ENCODE data around the gene TMEM106A. TPM values are rescaled to one million over a fixed set of nuclear protein-coding genes. Genes with fewer than 3 reads are reported as not detected.

TMEM106A gene
- total and polyA plus RNA-seq, 4 donors = 2.3 to 6.9 (median 4.2) TPM

Small RNA genes within 50 kb of the gene (small RNA-seq; reads per million reads assigned to genes)
- gene AC060780.2 (ENCODE audit: low replicate concordance) (not detected), gene AC060780.3 (ENCODE audit: low replicate concordance) (not detected), gene RF00004 (ENCODE audit: low replicate concordance) (not detected), gene RNU2-1 (ENCODE audit: low replicate concordance) (not detected)

Other genes starting within 250 kb of the TMEM106A start
- 10 to 100 TPM; 20.8 to 34.6 TPM for gene AARSD1, start 247.4 kb upstream of the TMEM106A start, total RNA-seq
- 10 to 100 TPM; 69.2 to 91.2 TPM for gene AARSD1, start 247.4 kb upstream of the TMEM106A start, polyA plus RNA-seq (ENCODE audit: insufficient read length in 2 of 2)
- 1 to 10 TPM; 1.5 to 1.8 TPM for gene PTGES3L, start 231.8 kb upstream of the TMEM106A start, total RNA-seq
- 1 to 10 TPM; 6.6 to 8.2 TPM for gene PTGES3L, start 231.8 kb upstream of the TMEM106A start, polyA plus RNA-seq (ENCODE audit: insufficient read length in 2 of 2)
- gene RUNDC1, start 231.3 kb upstream of the TMEM106A start, total RNA-seq = 10 to 100 TPM; 12.2 to 12.5 TPM
- gene RUNDC1, start 231.3 kb upstream of the TMEM106A start, polyA plus RNA-seq (ENCODE audit: insufficient read length in 2 of 2) = 10 to 100 TPM; 21.0 to 21.3 TPM
- gene RPL27, start 213.5 kb upstream of the TMEM106A start, total RNA-seq = 1,000 to 10,000 TPM in 1 of 2 donors, 100 to 1,000 TPM in 1; 670 to 1,375 TPM
- 1,000 to 10,000 TPM in 1 of 2 donors, 100 to 1,000 TPM in 1; 939 to 1,002 TPM for gene RPL27, start 213.5 kb upstream of the TMEM106A start, polyA plus RNA-seq (ENCODE audit: insufficient read length in 2 of 2)
- 10 to 100 TPM in 1 of 2 donors, 1 to 10 TPM in 1; 8.5 to 32.5 TPM for gene IFI35, start 205.1 kb upstream of the TMEM106A start, total RNA-seq
- gene IFI35, start 205.1 kb upstream of the TMEM106A start, polyA plus RNA-seq (ENCODE audit: insufficient read length in 2 of 2) = 10 to 100 TPM in 1 of 2 donors, 1 to 10 TPM in 1; 9.2 to 12.9 TPM
- gene VAT1, start 189.5 kb upstream of the TMEM106A start, total RNA-seq = 100 to 1,000 TPM in 1 of 2 donors, 10 to 100 TPM in 1; 80.8 to 139 TPM
- gene VAT1, start 189.5 kb upstream of the TMEM106A start, polyA plus RNA-seq (ENCODE audit: insufficient read length in 2 of 2) = 100 to 1,000 TPM; 225 to 239 TPM
- 10 to 100 TPM; 19.2 to 25.5 TPM for gene RND2, start 186.6 kb upstream of the TMEM106A start, total RNA-seq
- gene RND2, start 186.6 kb upstream of the TMEM106A start, polyA plus RNA-seq (ENCODE audit: insufficient read length in 2 of 2) = 10 to 100 TPM; 81.8 to 86.9 TPM
- 10 to 100 TPM; 11.7 to 16.2 TPM for gene BRCA1, start 86.5 kb upstream of the TMEM106A start, total RNA-seq
- 1 to 10 TPM; 8.5 to 9.1 TPM for gene BRCA1, start 86.5 kb upstream of the TMEM106A start, polyA plus RNA-seq (ENCODE audit: insufficient read length in 2 of 2)
- gene NBR1, start 40.7 kb upstream of the TMEM106A start, total RNA-seq = 100 to 1,000 TPM in 1 of 2 donors, 10 to 100 TPM in 1; 93.8 to 104 TPM
- gene NBR1, start 40.7 kb upstream of the TMEM106A start, polyA plus RNA-seq (ENCODE audit: insufficient read length in 2 of 2) = 10 to 100 TPM; 79.3 to 86.7 TPM
- under 1 TPM in 1 of 2 donors, not detected in 1; 0.55 TPM for gene CCDC200, start 16.7 kb downstream of the TMEM106A start, total RNA-seq
- gene CCDC200, start 16.7 kb downstream of the TMEM106A start, polyA plus RNA-seq (ENCODE audit: insufficient read length in 2 of 2) = 10 to 100 TPM in 1 of 2 donors, 1 to 10 TPM in 1; 4.4 to 11.0 TPM
- gene RNU2-1, start 22.1 kb downstream of the TMEM106A start, total RNA-seq = not detected
- 1 to 10 TPM in 1 of 2 donors, not detected in 1; 1.2 TPM for gene RNU2-1, start 22.1 kb downstream of the TMEM106A start, polyA plus RNA-seq (ENCODE audit: insufficient read length in 2 of 2)
- gene ARL4D, start 187.1 kb downstream of the TMEM106A start, total RNA-seq = 10 to 100 TPM; 13.3 to 29.3 TPM
- 10 to 100 TPM; 14.1 to 19.2 TPM for gene ARL4D, start 187.1 kb downstream of the TMEM106A start, polyA plus RNA-seq (ENCODE audit: insufficient read length in 2 of 2)